ENCODE measurements around the gene HSH2D.
A peak's percentile ranks its signal among the peaks of the same experiment; 100 is the strongest.

HSH2D gene

GRCh38 chr19:16119075-16119857, 24.2 kb upstream of the HSH2D start:
- peak in 1 of 2 donors; percentile 37 for DNase-seq (ENCODE audit: extremely low read depth in 1 of 2, low read depth in 1 of 2)

GRCh38 chr19:16121141-16121540, 22.3 kb upstream of the HSH2D start:
- DNase-seq (ENCODE audit: extremely low read depth in 1 of 2, low read depth in 1 of 2) = no peak

- no peak for DNase-seq (ENCODE audit: extremely low read depth in 1 of 2, low read depth in 1 of 2)
Observed at GRCh38 chr19:16121967-16122366, 21.5 kb upstream of the HSH2D start.

GRCh38 chr19:16124953-16125352, 18.5 kb upstream of the HSH2D start:
- DNase-seq (ENCODE audit: extremely low read depth in 1 of 2, low read depth in 1 of 2) = no peak

GRCh38 chr19:16125737-16126495, 17.6 kb upstream of the HSH2D start:
- no peak for DNase-seq (ENCODE audit: extremely low read depth in 1 of 2, low read depth in 1 of 2)

- DNase-seq (ENCODE audit: extremely low read depth in 1 of 2, low read depth in 1 of 2) = no peak
Observed at GRCh38 chr19:16127080-16127479, 16.4 kb upstream of the HSH2D start.

GRCh38 chr19:16127776-16128371, 15.6 kb upstream of the HSH2D start:
- DNase-seq (ENCODE audit: extremely low read depth in 1 of 2, low read depth in 1 of 2) = no peak

- no peak for DNase-seq (ENCODE audit: extremely low read depth in 1 of 2, low read depth in 1 of 2)
Observed at GRCh38 chr19:16131648-16132047, 11.8 kb upstream of the HSH2D start.

GRCh38 chr19:16133818-16134217, 9.7 kb upstream of the HSH2D start:
- DNase-seq (ENCODE audit: extremely low read depth in 1 of 2, low read depth in 1 of 2) = no peak

- DNase-seq (ENCODE audit: extremely low read depth in 1 of 2, low read depth in 1 of 2) = no peak
Observed at GRCh38 chr19:16134510-16134909, 9.0 kb upstream of the HSH2D start.

- DNase-seq (ENCODE audit: extremely low read depth in 1 of 2, low read depth in 1 of 2) = no peak
Observed at GRCh38 chr19:16135430-16136127, 7.9 kb upstream of the HSH2D start.

GRCh38 chr19:16136185-16136999, 7.1 kb upstream of the HSH2D start:
- DNase-seq (ENCODE audit: extremely low read depth in 1 of 2, low read depth in 1 of 2) = no peak

- DNase-seq (ENCODE audit: extremely low read depth in 1 of 2, low read depth in 1 of 2) = no peak
Observed at GRCh38 chr19:16139752-16140151, 3.7 kb upstream of the HSH2D start.

GRCh38 chr19:16141043-16141442, 2.4 kb upstream of the HSH2D start:
- DNase-seq (ENCODE audit: extremely low read depth in 1 of 2, low read depth in 1 of 2) = no peak

- no peak for DNase-seq (ENCODE audit: extremely low read depth in 1 of 2, low read depth in 1 of 2)
Observed at GRCh38 chr19:16142032-16142580, 1.4 kb upstream of the HSH2D start.

- no peak for DNase-seq (ENCODE audit: extremely low read depth in 1 of 2, low read depth in 1 of 2)
Observed at GRCh38 chr19:16144216-16144581, 714 bp downstream of the HSH2D start.

- no peak for DNase-seq (ENCODE audit: extremely low read depth in 1 of 2, low read depth in 1 of 2)
Observed at GRCh38 chr19:16146112-16146511, 2.6 kb downstream of the HSH2D start.

- no peak for DNase-seq (ENCODE audit: extremely low read depth in 1 of 2, low read depth in 1 of 2)
Observed at GRCh38 chr19:16148443-16149229, 5.2 kb downstream of the HSH2D start.

GRCh38 chr19:16153582-16154336, 10.3 kb downstream of the HSH2D start:
- no peak for DNase-seq (ENCODE audit: extremely low read depth in 1 of 2, low read depth in 1 of 2)
